ENCODE data around the gene SLC51A. TPM values are rescaled to one million over a fixed set of nuclear protein-coding genes. Genes with fewer than 3 reads are reported as not detected.
"Not testable (repeated sequence)": the region's sequence is repeated elsewhere in the genome, so short reads cannot be mapped to it uniquely, and the experiment has no call there.

Gene SLC51A
- total RNA-seq, 4 donors from 2014 or later: not detected

DNA sequence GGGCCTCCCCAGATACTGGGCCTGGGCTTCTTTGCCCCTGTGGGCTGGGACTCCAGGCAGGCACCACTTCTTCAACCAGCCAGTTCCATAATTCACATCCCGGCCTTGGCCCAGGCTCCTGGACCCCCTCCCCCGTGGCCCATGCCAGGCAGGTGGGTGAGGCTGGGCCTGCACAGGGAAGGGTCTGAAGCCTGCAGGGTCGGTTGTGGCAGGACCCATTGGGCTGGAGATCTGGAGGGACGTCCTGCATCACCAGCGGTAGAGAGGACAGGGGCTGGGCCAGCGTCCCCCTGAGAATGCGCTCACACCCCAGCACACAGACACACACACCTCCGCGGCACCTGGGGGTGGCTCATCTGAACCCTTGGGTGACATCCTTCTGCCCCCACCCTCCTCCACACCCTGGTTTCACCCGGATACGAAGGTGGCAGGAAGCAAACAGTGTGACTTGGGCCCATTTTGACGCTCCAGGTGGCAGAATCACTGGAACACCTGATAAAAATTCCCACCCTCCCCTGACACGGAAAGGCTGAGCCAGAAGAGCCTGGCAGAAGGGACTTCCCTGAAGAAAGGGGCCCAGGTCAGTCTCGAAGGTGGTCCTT is 20.6 kb upstream of the SLC51A start:
- no peak overlapping the region for H3K4me3 ChIP-seq (ENCODE audit: low read depth, poor library complexity, severe bottlenecking)
- TF ChIP-seq POLR2A (IDR thresholded peaks at IDR 0.05): no peak
- no peak for TF ChIP-seq CTCF (IDR thresholded peaks at IDR 0.05)
- DNase-seq (ENCODE audit: low spot score in 2 of 2): no peak
- WGBS, 2 donors: 83 to 86% methylated on average over 11 of the region's 14 CpGs
- intact Hi-C loops (cut with DNase I; ENCODE audit: low total_unique reads): loop anchor here (5.0 kb wide), 1 partner anchor 113 kb away; the partner anchor contains the start of gene TFRC

- DNase-seq (ENCODE audit: low spot score in 2 of 2): no peak
- intact Hi-C loops (cut with DNase I; ENCODE audit: low total_unique reads): loop anchor here (5.0 kb wide), 1 partner anchor 115 kb away; the partner anchor contains the start of gene TFRC
- H3K4me3 ChIP-seq (ENCODE audit: low read depth, poor library complexity, severe bottlenecking): no peak overlapping the region
- TF ChIP-seq CTCF (IDR thresholded peaks at IDR 0.05) (no peak), POLR2A (IDR thresholded peaks at IDR 0.05) (no peak)
- 67 to 75% methylated on average over 17 of the region's 17 CpGs for WGBS, 2 donors
Measured at GRCh38 chr3:196197524-196197923, 18.8 kb upstream of the SLC51A start.

DNA sequence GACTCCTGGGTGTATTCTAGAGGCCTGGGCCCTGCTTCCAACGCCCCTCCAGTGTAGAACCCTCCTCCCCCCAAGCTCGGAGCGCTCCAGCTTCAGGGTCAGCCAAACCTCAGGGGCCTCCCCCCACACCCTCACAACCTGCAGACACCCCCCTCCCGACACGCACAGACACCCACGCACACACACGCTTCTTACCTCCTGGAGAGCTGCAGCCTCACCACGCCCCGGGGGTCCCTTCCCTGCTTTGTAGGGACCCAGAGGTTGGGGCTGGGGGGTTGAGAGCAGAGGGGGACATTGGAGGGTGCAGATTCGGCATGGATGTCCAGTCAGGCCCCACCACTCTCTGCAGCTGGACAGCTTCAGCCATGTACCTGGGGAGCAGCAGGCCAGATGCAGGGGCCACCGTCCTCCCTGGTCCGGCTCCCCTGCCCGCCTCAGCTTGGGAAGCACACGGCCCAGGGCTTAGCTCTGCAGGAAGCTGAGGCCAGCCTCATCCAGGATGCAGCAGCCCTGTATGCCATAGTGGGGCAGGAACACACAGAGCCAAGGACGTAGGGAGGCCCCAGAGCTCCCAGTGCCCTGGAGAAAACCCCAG is 18.2 kb upstream of the SLC51A start:
- intact Hi-C loops (cut with DNase I; ENCODE audit: low total_unique reads): loop anchor here (5.0 kb wide), 1 partner anchor 116 kb away; the partner anchor contains the start of gene TFRC
- H3K4me3 ChIP-seq (ENCODE audit: low read depth, poor library complexity, severe bottlenecking): no peak overlapping the region
- WGBS, 2 donors: 81 to 88% methylated on average over 14 to 15 of the region's 15 CpGs
- no peak for TF ChIP-seq POLR2A (IDR thresholded peaks at IDR 0.05)
- no peak for DNase-seq (ENCODE audit: low spot score in 2 of 2)

DNA sequence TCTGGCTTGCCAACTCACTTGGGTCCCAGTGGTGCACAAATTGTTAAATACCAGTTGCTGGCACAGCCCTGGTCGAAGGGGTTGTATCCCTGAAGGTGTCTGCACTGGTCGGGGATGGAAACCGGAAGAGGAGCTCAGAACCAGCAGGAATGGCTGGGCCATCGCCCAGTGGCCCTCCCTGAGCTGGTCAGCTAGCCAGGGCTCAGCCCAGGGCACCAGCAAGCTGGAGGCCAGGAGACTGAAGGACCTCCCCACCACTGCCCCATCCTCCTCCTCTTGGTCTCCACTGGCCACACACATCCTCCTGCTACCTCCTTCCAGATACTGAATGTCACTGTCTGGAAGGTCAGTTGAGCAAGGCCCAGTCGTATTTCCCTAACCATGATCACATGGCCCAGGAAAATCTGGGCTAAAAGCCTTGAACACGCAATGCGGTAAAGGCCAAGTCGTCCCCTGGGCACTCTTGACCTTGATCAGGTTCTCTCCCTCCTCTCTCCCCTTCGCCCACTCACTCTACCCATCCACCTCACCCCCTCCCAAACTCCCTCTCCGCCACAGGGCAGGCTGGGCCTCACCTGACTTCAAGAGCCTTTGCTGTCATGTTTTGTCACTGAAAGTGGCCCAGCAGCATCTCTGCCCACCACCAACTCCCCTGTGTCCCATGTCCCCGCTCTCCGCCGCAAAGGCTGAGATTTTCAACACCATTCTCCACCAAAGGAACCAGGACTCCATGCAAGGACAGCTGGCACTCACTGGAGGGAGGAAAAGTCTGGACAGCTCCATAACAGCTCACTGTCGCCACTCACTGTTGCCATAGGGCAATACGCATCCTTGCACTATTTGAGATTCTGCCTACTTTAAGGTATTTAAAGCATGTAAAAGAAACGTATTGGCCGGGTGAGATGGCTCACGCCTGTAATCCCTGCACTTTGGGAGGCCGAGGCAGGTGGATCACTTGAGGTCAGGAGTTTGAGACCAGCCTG is 17.3 kb upstream of the SLC51A start:
- DNase-seq (ENCODE audit: low spot score in 2 of 2): no peak
- no peak overlapping the region for H3K4me3 ChIP-seq (ENCODE audit: low read depth, poor library complexity, severe bottlenecking)
- TF ChIP-seq POLR2A (IDR thresholded peaks at IDR 0.05): no peak
- TF ChIP-seq CTCF (IDR thresholded peaks at IDR 0.05): no peak
- 77 to 82% methylated on average over 18 of the region's 19 CpGs for WGBS, 2 donors
- intact Hi-C loops (cut with DNase I; ENCODE audit: low total_unique reads): loop anchor here (5.0 kb wide), 1 partner anchor 117 kb away; the partner anchor contains the start of gene TFRC

- H3K4me3 ChIP-seq (ENCODE audit: low read depth, poor library complexity, severe bottlenecking): no peak overlapping the region
- no peak for TF ChIP-seq POLR2A (IDR thresholded peaks at IDR 0.05)
- TF ChIP-seq CTCF (IDR thresholded peaks at IDR 0.05): no peak
- no peak for DNase-seq (ENCODE audit: low spot score in 2 of 2)
- intact Hi-C loops (cut with DNase I; ENCODE audit: low total_unique reads): no loop called here
- WGBS, 2 donors: 57 to 65% methylated on average over 21 of the region's 21 CpGs
Measured at GRCh38 chr3:196202516-196202970, 13.8 kb upstream of the SLC51A start.

- intact Hi-C loops (cut with DNase I; ENCODE audit: low total_unique reads): no loop called here
- no peak for TF ChIP-seq CTCF (IDR thresholded peaks at IDR 0.05)
- TF ChIP-seq POLR2A (IDR thresholded peaks at IDR 0.05): no peak
- no peak overlapping the region for H3K4me3 ChIP-seq (ENCODE audit: low read depth, poor library complexity, severe bottlenecking)
- no peak for DNase-seq (ENCODE audit: low spot score in 2 of 2)
- 74 to 81% methylated on average over 3 of the region's 3 CpGs for WGBS, 2 donors
Measured at GRCh38 chr3:196203846-196204245, 12.5 kb upstream of the SLC51A start.

DNA sequence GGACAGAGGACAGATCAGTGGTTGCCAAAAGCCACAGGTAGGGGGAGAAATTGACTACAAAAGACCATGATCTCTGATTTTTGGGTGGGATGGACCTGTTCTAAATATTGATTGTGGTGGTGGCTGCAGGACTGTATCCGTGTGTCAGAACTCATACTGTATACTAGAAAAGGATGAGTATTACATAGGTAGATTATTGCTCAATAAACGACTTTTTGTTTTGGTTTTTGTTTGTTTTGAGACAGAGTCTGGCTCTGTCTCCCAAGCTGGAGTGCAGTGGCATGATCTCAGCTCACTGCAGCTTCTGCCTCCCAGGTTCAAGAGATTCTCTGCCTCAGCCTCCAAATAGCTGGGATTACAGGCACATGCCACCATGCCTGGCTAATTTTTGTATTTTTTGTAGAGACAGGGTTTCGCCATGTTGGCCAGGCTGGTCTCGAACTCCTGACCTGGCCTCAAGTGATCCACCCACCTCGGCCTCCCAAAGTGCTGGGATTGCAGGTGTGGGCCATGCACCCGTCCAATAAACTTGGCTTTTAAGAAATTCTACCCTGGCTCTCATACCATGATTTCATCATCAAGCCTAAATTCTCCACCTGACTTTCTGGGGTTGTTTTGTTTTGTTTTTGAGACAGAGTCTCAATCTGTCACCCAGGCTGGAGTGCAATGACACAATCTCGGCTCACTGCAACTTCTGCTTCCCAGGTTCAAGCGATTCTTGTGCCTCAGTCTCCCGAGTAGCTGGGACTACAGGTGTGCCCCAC is 10.7 kb upstream of the SLC51A start:
- DNase-seq (ENCODE audit: low spot score in 2 of 2); H3K4me3 ChIP-seq (ENCODE audit: low read depth, poor library complexity, severe bottlenecking); intact Hi-C loops (cut with DNase I; ENCODE audit: low total_unique reads): not testable (repeated sequence)
- 83 to 89% methylated on average over 9 of the region's 9 CpGs for WGBS, 2 donors
